Mesendoderm (in vitro differentiated cells): ENCODE data around the gene WDR59.

Experiments
- DNase-seq: peaks from one replicate; pipeline ENCODE4 v3.0.0; 2013
- H2AK5ac ChIP-seq: 2 replicates; pipeline ENCODE4 v1.6.1; 2013; ENCODE audit warnings: low read length, inconsistent platforms
- H2BK120ac ChIP-seq: 2 replicates; pipeline ENCODE4 v1.6.1; 2013; ENCODE audit warnings: low read depth, mild to moderate bottlenecking, low read length, moderate library complexity, mixed read lengths
- H2BK15ac ChIP-seq: replicated peaks from 2 replicates; pipeline ENCODE4 v1.6.1; 2013; ENCODE audit warnings: low read depth, mild to moderate bottlenecking, moderate library complexity
- H2BK5ac ChIP-seq: 2 replicates; pipeline ENCODE4 v1.6.1; 2013; ENCODE audit warnings: low read length, inconsistent platforms
- H3K18ac ChIP-seq: 2 replicates; pipeline ENCODE4 v1.6.1; 2013; ENCODE audit warnings: mild to moderate bottlenecking, low read length, mixed read lengths
- H3K23ac ChIP-seq: one replicate; pipeline ENCODE4 v1.6.1; 2013; ENCODE audit warnings: low read length
- H3K27ac ChIP-seq: 2 replicates; pipeline ENCODE4 v1.5.1; 2013; ENCODE audit warnings: low read depth, mild to moderate bottlenecking, inconsistent platforms, low read length, moderate library complexity
- H3K27me3 ChIP-seq: 2 replicates; pipeline ENCODE4 v1.6.1; 2013; ENCODE audit warnings: low read length, control low read depth, mild to moderate bottlenecking, inconsistent platforms; ENCODE audit not compliant: insufficient read depth, poor library complexity
- H3K36me3 ChIP-seq: 2 replicates; pipeline ENCODE4 v1.6.1; 2013; ENCODE audit warnings: low read length, inconsistent platforms; ENCODE audit not compliant: control insufficient read depth, insufficient read depth
- H3K4ac ChIP-seq: one replicate; pipeline ENCODE4 v1.6.1; 2013; ENCODE audit warnings: low read depth, mild to moderate bottlenecking, low read length, moderate library complexity
- H3K4me1 ChIP-seq: 2 replicates; pipeline ENCODE4 v1.6.1; 2013; ENCODE audit warnings: low read depth, low read length, inconsistent platforms; ENCODE audit not compliant: control insufficient read depth
- H3K4me2 ChIP-seq: 2 replicates; pipeline ENCODE4 v1.6.1; 2013; ENCODE audit warnings: low read length
- H3K4me3 ChIP-seq: 2 replicates; pipeline ENCODE4 v1.5.1; 2013; ENCODE audit warnings: mild to moderate bottlenecking, low read length
- H3K56ac ChIP-seq: one replicate; pipeline ENCODE4 v1.6.1; 2013; ENCODE audit warnings: low read length
- H3K79me1 ChIP-seq: 2 replicates; pipeline ENCODE4 v1.6.1; 2013; ENCODE audit warnings: low read length, inconsistent platforms
- H3K79me2 ChIP-seq: 2 replicates; pipeline ENCODE4 v1.6.1; 2013; ENCODE audit warnings: mild to moderate bottlenecking, low read length; ENCODE audit not compliant: control insufficient read depth, insufficient read depth
- H3K9ac ChIP-seq: 2 replicates; pipeline ENCODE4 v1.6.1; 2013; ENCODE audit warnings: low read length, inconsistent platforms
- H4K5ac ChIP-seq: one replicate; pipeline ENCODE4 v1.6.1; 2013; ENCODE audit warnings: low read length
- H4K8ac ChIP-seq: one replicate; pipeline ENCODE4 v1.6.1; 2013; ENCODE audit warnings: low read depth, mild to moderate bottlenecking, control low read depth, low read length, moderate library complexity
- WGBS: extraction: QIAGEN DNeasy Blood & Tissue Kit; methylation state at CpG from one replicate; pipeline ENCODE4 v1.1.7; 2013; ENCODE audit warnings: low lambda C conversion rate, missing lambda C conversion rate; ENCODE audit not compliant: insufficient coverage; ENCODE audit errors: extremely low coverage; 5-methylcytosine and 5-hydroxymethylcytosine counted together

Gene WDR59

GRCh38 chr16:74899816-74900215, 85.1 kb downstream of the WDR59 start:
- no peaks in the 10 kb centered on the region for H3K27me3 ChIP-seq
- no peak overlapping the region for H3K18ac ChIP-seq
- no peak for DNase-seq
- no peak overlapping the region for H2BK5ac ChIP-seq
- H2AK5ac ChIP-seq: no peak overlapping the region
- WGBS: no CpG with 5 or more reads among the region's 4 CpGs
- no peaks in the 10 kb centered on the region for H3K4me1 ChIP-seq
- peaks cover 1% of the 10 kb centered on the region for H3K36me3 ChIP-seq
- H3K79me1 ChIP-seq: no peaks in the 10 kb centered on the region
- H3K4ac ChIP-seq: no peak overlapping the region
- H2BK15ac ChIP-seq: no peak overlapping the region
- no peak overlapping the region for H3K4me3 ChIP-seq
- H3K27ac ChIP-seq: no peak overlapping the region
- H3K56ac ChIP-seq: no peak overlapping the region
- no peak overlapping the region for H4K5ac ChIP-seq
- H3K79me2 ChIP-seq: no peaks in the 10 kb centered on the region
- no peak overlapping the region for H2BK120ac ChIP-seq
- H4K8ac ChIP-seq: no peak overlapping the region
- no peak overlapping the region for H3K9ac ChIP-seq
- H3K23ac ChIP-seq: no peak overlapping the region
- H3K4me2 ChIP-seq: no peak overlapping the region

- DNase-seq: no peak
- Histone ChIP-seq H3K4me3 (no peak overlapping the region), H3K9ac (no peak overlapping the region), H3K27ac (no peak overlapping the region), H3K23ac (no peak overlapping the region), H3K79me1 (no peaks in the 10 kb centered on the region), H3K18ac (no peak overlapping the region), H3K56ac (no peak overlapping the region), H2BK120ac (no peak overlapping the region), H2BK15ac (no peak overlapping the region), H2BK5ac (no peak overlapping the region), H3K4me2 (no peak overlapping the region), H3K79me2 (no peaks in the 10 kb centered on the region), H3K36me3 (peaks cover under 1% of the 10 kb centered on the region), H3K4me1 (no peaks in the 10 kb centered on the region), H2AK5ac (no peak overlapping the region), H3K27me3 (no peaks in the 10 kb centered on the region), H3K4ac (no peak overlapping the region), H4K5ac (no peak overlapping the region), H4K8ac (no peak overlapping the region)
- no CpG with 5 or more reads among the region's 8 CpGs for WGBS
Observed at GRCh38 chr16:74898659-74899058, 86.3 kb downstream of the WDR59 start.

- Histone ChIP-seq H3K56ac (no peak overlapping the region), H3K27me3 (no peaks in the 10 kb centered on the region), H3K27ac (no peak overlapping the region), H3K4me3 (no peak overlapping the region), H2AK5ac (no peak overlapping the region), H2BK120ac (no peak overlapping the region), H3K79me2 (no peaks in the 10 kb centered on the region), H3K36me3 (peaks cover 6% of the 10 kb centered on the region), H3K23ac (no peak overlapping the region), H3K79me1 (no peaks in the 10 kb centered on the region), H3K18ac (no peak overlapping the region), H3K4me2 (no peak overlapping the region), H2BK15ac (no peak overlapping the region), H4K8ac (no peak overlapping the region), H3K4ac (no peak overlapping the region), H3K9ac (no peak overlapping the region), H3K4me1 (no peaks in the 10 kb centered on the region), H4K5ac (no peak overlapping the region), H2BK5ac (no peak overlapping the region)
- WGBS: no CpG with 5 or more reads among the region's 14 CpGs
- DNase-seq: no peak
Observed at GRCh38 chr16:74896389-74897370, 88.2 kb downstream of the WDR59 start.

GRCh38 chr16:74893541-74893940, 91.4 kb downstream of the WDR59 start:
- Histone ChIP-seq H3K4me1 (no peaks in the 10 kb centered on the region), H3K79me2 (no peaks in the 10 kb centered on the region), H2BK15ac (no peak overlapping the region), H3K4ac (no peak overlapping the region), H3K56ac (no peak overlapping the region), H2BK5ac (no peak overlapping the region), H3K18ac (no peak overlapping the region), H4K5ac (no peak overlapping the region), H3K27me3 (no peaks in the 10 kb centered on the region), H3K4me3 (no peak overlapping the region), H3K9ac (no peak overlapping the region), H3K23ac (no peak overlapping the region), H3K27ac (no peak overlapping the region), H2BK120ac (no peak overlapping the region), H3K79me1 (no peaks in the 10 kb centered on the region), H3K4me2 (no peak overlapping the region), H4K8ac (no peak overlapping the region), H3K36me3 (peaks cover 8% of the 10 kb centered on the region), H2AK5ac (no peak overlapping the region)
- WGBS: no CpG with 5 or more reads among the region's 4 CpGs
- DNase-seq: no peak

- Histone ChIP-seq H3K4ac (no peak overlapping the region), H3K79me2 (no peaks in the 10 kb centered on the region), H3K4me1 (no peaks in the 10 kb centered on the region), H2BK15ac (no peak overlapping the region), H3K9ac (no peak overlapping the region), H2BK5ac (no peak overlapping the region), H3K36me3 (peaks cover 8% of the 10 kb centered on the region), H4K5ac (no peak overlapping the region), H3K27ac (no peak overlapping the region), H3K4me2 (no peak overlapping the region), H3K18ac (no peak overlapping the region), H2AK5ac (no peak overlapping the region), H4K8ac (no peak overlapping the region), H3K56ac (no peak overlapping the region), H3K27me3 (no peaks in the 10 kb centered on the region), H2BK120ac (no peak overlapping the region), H3K79me1 (no peaks in the 10 kb centered on the region), H3K23ac (no peak overlapping the region), H3K4me3 (no peak overlapping the region)
- DNase-seq: no peak
- no CpG with 5 or more reads among the region's 8 CpGs for WGBS
Observed at GRCh38 chr16:74892574-74893461, 92.1 kb downstream of the WDR59 start.
